LNCaP clone FGC (cell line): ENCODE results near the gene NFX1.

Source experiments
- DNase-seq: peaks from one replicate; pipeline ENCODE4 v3.0.0-alpha.2; 2011; ENCODE audit warnings: low read depth
- H3K4me3 ChIP-seq: 2 replicates; pipeline ENCODE4 v1.5.1; 2011; ENCODE audit warnings: mild to moderate bottlenecking, low read depth, low read length, control low read depth
- CTCF ChIP-seq: IDR thresholded peaks from 2 replicates; pipeline ENCODE4 v1.5.1; 2012; ENCODE audit warnings: mild to moderate bottlenecking; ENCODE audit not compliant: control insufficient read depth, insufficient read depth; ENCODE audit errors: extremely low read depth

NFX1 gene

DNA sequence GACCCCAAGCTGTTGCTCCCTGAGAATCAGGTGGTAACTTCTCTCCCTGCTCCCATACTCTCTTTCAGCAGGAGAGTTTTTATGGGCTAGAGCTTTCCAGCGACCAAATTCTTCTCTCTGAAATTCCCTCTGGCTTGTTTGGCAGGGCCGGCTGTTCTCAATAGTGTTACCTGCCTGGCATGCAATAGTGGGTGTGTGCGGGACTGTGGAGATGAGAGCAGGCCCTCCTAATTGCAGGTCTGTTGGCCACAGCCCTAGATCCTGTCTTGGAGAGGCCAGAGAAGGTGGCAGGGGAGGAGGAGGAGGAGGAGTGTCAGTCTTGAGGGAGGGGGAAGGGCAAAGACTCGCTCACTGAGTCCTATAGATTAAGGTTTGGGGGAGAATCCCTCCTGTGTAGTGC lies 82.6 kb downstream of the NFX1 start:
- no peak overlapping the region for H3K4me3 ChIP-seq
- TF ChIP-seq CTCF: no peak
- DNase-seq: no peak

DNA sequence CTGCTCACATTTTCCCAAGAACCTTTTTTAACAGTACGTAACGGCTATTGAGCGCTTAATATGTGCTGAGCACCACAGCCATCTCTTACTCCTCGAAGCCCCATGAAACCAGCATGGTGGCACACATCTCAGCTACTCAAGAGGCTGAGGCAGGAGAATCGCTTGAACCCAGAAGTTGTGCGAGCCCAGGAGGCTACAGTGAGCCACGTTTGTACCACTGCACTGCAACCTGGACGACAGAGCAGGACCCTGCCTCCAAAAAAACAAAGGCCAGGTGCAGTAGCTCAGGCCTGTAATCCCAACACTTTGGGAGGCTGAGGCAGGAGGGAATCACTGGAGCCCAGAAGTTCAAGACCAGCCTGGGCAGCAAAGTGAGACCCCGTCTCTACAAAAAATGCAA lies 83.9 kb downstream of the NFX1 start:
- TF ChIP-seq CTCF: no peak
- no peak for DNase-seq
- no peak overlapping the region for H3K4me3 ChIP-seq

GRCh38 chr9:33374634-33375237 lies 84.4 kb downstream of the NFX1 start:
- no peak overlapping the region for H3K4me3 ChIP-seq
- TF ChIP-seq CTCF: peak; percentile 86
- DNase-seq: peak; percentile 80

- DNase-seq: no peak
- TF ChIP-seq CTCF: no peak
- H3K4me3 ChIP-seq: no peak overlapping the region
Observed at GRCh38 chr9:33375238-33375840, 85.0 kb downstream of the NFX1 start.

- no peak overlapping the region for H3K4me3 ChIP-seq
- no peak for TF ChIP-seq CTCF
- DNase-seq: no peak
Observed at GRCh38 chr9:33375841-33376321, 85.6 kb downstream of the NFX1 start.

DNA sequence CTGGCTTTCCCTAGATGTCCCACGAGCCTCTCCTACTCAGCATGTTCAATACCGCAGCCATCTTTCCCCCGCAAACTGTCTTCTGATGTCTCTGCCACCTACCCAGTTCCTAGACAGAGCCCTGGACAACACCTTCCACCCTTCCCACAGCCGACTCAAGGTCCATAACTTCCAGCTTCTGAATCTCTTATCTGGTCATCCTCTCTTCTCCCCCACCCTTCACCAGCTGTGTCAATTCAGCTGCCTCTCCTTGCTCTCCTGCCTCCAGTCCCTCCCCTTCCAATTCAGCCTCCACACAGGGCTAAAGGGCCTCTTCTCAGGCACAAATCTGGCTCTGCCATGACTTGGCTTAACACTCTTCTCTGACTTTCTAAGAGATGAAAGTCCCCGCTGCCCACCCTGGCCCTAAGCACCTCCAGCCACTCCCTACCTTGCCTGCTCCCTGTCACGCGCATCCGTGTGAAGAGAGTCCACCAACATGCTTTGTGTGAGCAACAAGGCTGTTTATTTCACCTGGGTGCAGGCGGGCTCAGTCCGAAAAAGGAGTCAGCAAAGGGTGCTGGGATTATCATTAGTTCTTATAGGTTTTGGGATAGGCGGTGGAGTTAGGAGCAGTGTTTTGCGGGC lies 86.9 kb downstream of the NFX1 start:
- H3K4me3 ChIP-seq: no peak overlapping the region
- DNase-seq: no peak
- no peak for TF ChIP-seq CTCF
